MM.1S (cell line): Measurements from ENCODE around the gene IQCK.

Source experiments
- DNase-seq: peaks from one replicate; pipeline ENCODE4 v3.0.0-alpha.2; 2015
- H2AFZ ChIP-seq: fragments of 300-600 bp; sonication (generic); 2 replicates; pipeline ENCODE4 v1.6.0; 2016; ENCODE audit warnings: antibody characterized with exemption, low read length
- H3F3A ChIP-seq: fragments of 300-600 bp; sonication (generic); 2 replicates; pipeline ENCODE4 v1.6.1; 2016; ENCODE audit warnings: mild to moderate bottlenecking, antibody characterized with exemption, low read length, moderate library complexity, mixed read lengths; ENCODE audit not compliant: insufficient read depth
- H3K27ac ChIP-seq: fragments of 300-600 bp; sonication (generic); 2 replicates; pipeline ENCODE4 v1.5.1; 2016; ENCODE audit warnings: mild to moderate bottlenecking, low read length
- H3K27me3 ChIP-seq: fragments of 300-600 bp; sonication (generic); replicated peaks from 2 replicates; pipeline ENCODE4 v1.6.0; 2016; ENCODE audit warnings: low read length; ENCODE audit not compliant: insufficient read depth
- H3K36me3 ChIP-seq: fragments of 300-600 bp; sonication (generic); replicated peaks from 2 replicates; pipeline ENCODE4 v1.6.1; 2016; ENCODE audit warnings: mild to moderate bottlenecking, low read length, mixed read lengths; ENCODE audit not compliant: insufficient read depth
- H3K4me1 ChIP-seq: fragments of 300-600 bp; sonication (generic); 2 replicates; pipeline ENCODE4 v1.6.1; 2016; ENCODE audit warnings: low read length, mixed read lengths
- H3K4me2 ChIP-seq: fragments of 300-600 bp; sonication (generic); 2 replicates; pipeline ENCODE4 v1.6.0; 2016; ENCODE audit warnings: low read depth, low read length
- H3K4me3 ChIP-seq: fragments of 300-600 bp; sonication (generic); 2 replicates; pipeline ENCODE4 v1.5.1; 2016; ENCODE audit warnings: low read length, mixed read lengths
- H3K79me2 ChIP-seq: fragments of 300-600 bp; sonication (generic); 2 replicates; pipeline ENCODE4 v1.6.1; 2016; ENCODE audit warnings: mixed run types, low read length, mixed read lengths
- H3K9ac ChIP-seq: fragments of 300-600 bp; sonication (generic); 2 replicates; pipeline ENCODE4 v1.6.1; 2016; ENCODE audit warnings: low read length, mixed read lengths
- H3K9me2 ChIP-seq: fragments of 300-600 bp; sonication (generic); replicated peaks from 2 replicates; pipeline ENCODE4 v1.6.1; 2016; ENCODE audit warnings: mild to moderate bottlenecking, low read length, mixed read lengths; ENCODE audit not compliant: insufficient read depth
- H3K9me3 ChIP-seq: fragments of 300-600 bp; sonication (generic); replicated peaks from 2 replicates; pipeline ENCODE4 v1.6.1; 2016; ENCODE audit warnings: mild to moderate bottlenecking, low read length, mixed read lengths; ENCODE audit not compliant: insufficient read depth
- H4K20me1 ChIP-seq: fragments of 300-600 bp; sonication (generic); 2 replicates; pipeline ENCODE4 v1.6.1; 2016; ENCODE audit warnings: mild to moderate bottlenecking, low read length, moderate library complexity, mixed read lengths; ENCODE audit not compliant: insufficient read depth
- CTCF ChIP-seq: fragments of 300-600 bp; sonication (generic); IDR thresholded peaks from 2 replicates; pipeline ENCODE4 v1.5.1; 2016; ENCODE audit warnings: antibody characterized with exemption, low read length, mixed read lengths
- EZH2 ChIP-seq: fragments of 300-600 bp; sonication (generic); optimal IDR thresholded peaks from 2 replicates; pipeline ENCODE3; 2017; ENCODE audit warnings: low read depth, mild to moderate bottlenecking, antibody characterized with exemption, low read length, mixed read lengths
- EZH2phosphoT487 ChIP-seq: fragments of 300-600 bp; sonication (generic); IDR thresholded peaks from 2 replicates; pipeline ENCODE4 v1.6.1; 2018; ENCODE audit warnings: antibody characterized with exemption, low read length

IQCK gene

GRCh38 chr16:19696961-19697360, 21.1 kb upstream of the IQCK start:
- DNase-seq, result no peak
- no peak overlapping the region for H3K4me3 ChIP-seq
- no peaks in the 10 kb centered on the region for H3K9me3 ChIP-seq
- no peaks in the 10 kb centered on the region for H3F3A ChIP-seq
- H3K4me1 ChIP-seq, result no peaks in the 10 kb centered on the region
- no peaks in the 10 kb centered on the region for H3K79me2 ChIP-seq
- H3K27me3 ChIP-seq, result no peaks in the 10 kb centered on the region
- H3K36me3 ChIP-seq, result no peaks in the 10 kb centered on the region
- H3K9me2 ChIP-seq, result no peaks in the 10 kb centered on the region
- H3K9ac ChIP-seq, result no peak overlapping the region
- TF ChIP-seq EZH2phosphoT487, result no peak
- no peak for TF ChIP-seq EZH2
- no peak for TF ChIP-seq CTCF
- no peaks in the 10 kb centered on the region for H4K20me1 ChIP-seq
- no peak overlapping the region for H3K27ac ChIP-seq
- no peak overlapping the region for H3K4me2 ChIP-seq
- no peak overlapping the region for H2AFZ ChIP-seq

DNA sequence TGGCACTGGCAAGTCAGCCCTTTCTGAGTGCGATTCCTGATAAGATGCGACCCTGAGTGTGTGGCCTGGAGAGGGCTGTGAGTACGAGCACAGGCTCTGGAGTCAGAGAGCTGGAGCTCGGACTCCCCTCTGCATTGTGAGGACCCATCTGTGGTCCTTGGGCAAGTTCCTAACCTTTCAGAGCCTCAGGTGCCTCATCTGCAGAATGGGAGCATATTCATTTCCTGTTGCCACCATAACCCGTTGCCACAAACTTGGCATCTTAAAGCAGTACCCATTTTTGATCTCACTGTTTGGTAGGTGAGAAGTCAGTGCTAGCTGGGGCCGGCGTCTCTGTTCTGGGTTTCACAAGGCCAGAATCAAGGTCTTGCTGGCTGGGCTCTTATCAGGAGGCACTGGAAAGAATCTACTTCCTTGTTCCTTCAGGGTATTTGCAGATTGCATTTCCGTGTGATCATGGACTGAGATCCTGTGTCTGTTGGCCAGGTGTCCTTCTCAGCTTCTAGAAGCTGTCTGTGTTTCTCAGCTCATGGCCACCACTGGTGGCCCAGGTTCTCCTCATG, 20.2 kb upstream of the IQCK start:
- H3K9me2 ChIP-seq, result no peaks in the 10 kb centered on the region
- DNase-seq, result no peak
- H3K36me3 ChIP-seq, result no peaks in the 10 kb centered on the region
- no peaks in the 10 kb centered on the region for H3K4me1 ChIP-seq
- H3K27ac ChIP-seq, result no peak overlapping the region
- no peak overlapping the region for H2AFZ ChIP-seq
- TF ChIP-seq CTCF (no peak), EZH2 (no peak)
- H3K9me3 ChIP-seq, result no peaks in the 10 kb centered on the region
- H3K79me2 ChIP-seq, result no peaks in the 10 kb centered on the region
- no peaks in the 10 kb centered on the region for H3F3A ChIP-seq
- H3K4me3 ChIP-seq, result no peak overlapping the region
- H4K20me1 ChIP-seq, result no peaks in the 10 kb centered on the region
- H3K4me2 ChIP-seq, result no peak overlapping the region
- H3K27me3 ChIP-seq, result no peaks in the 10 kb centered on the region
- no peak overlapping the region for H3K9ac ChIP-seq

- no peaks in the 10 kb centered on the region for H3K36me3 ChIP-seq
- no peak overlapping the region for H2AFZ ChIP-seq
- H3K9me2 ChIP-seq, result no peaks in the 10 kb centered on the region
- H3K27me3 ChIP-seq, result no peaks in the 10 kb centered on the region
- no peak overlapping the region for H3K4me3 ChIP-seq
- H3K4me2 ChIP-seq, result no peak overlapping the region
- H3F3A ChIP-seq, result no peaks in the 10 kb centered on the region
- no peaks in the 10 kb centered on the region for H3K4me1 ChIP-seq
- TF ChIP-seq EZH2phosphoT487 (no peak), CTCF (no peak), EZH2 (no peak)
- no peaks in the 10 kb centered on the region for H4K20me1 ChIP-seq
- DNase-seq, result no peak
- no peak overlapping the region for H3K27ac ChIP-seq
- H3K79me2 ChIP-seq, result no peaks in the 10 kb centered on the region
- no peak overlapping the region for H3K9ac ChIP-seq
- H3K9me3 ChIP-seq, result no peaks in the 10 kb centered on the region
Observed at GRCh38 chr16:19698480-19699465, 19.3 kb upstream of the IQCK start.
